IMR-90 (cell line): ENCODE measurements around the gene UFC1. TPM values are rescaled to one million over a fixed set of nuclear protein-coding genes. Genes with fewer than 3 reads are reported as not detected.

ENCODE experiments used
- ATAC-seq: fragments of 200-7000 bp; cut with Tn5 transposase; 2 replicates; pipeline ENCODE4 v1.9.1; 2020; ENCODE audit warnings: low read depth, mild to moderate bottlenecking, moderate library complexity
- BruUV-seq: library from RNA; stranded (reverse); fragments of 400-500 nt; replicated peaks from 2 replicates; lab custom pipeline; 2021; lab: Mats Ljungman, UMichigan
- CTCF ChIA-PET: fragments of 300-600 bp; formaldehyde crosslinking; extraction: SDS; loops from one replicate; lab custom pipeline; 2021; ENCODE audit warnings: antibody characterized with exemption; lab: Yijun Ruan, JAX
- POLR2A ChIA-PET: fragments of 300-600 bp; sonication (Branson Sonifier 250); formaldehyde crosslinking; loops from one replicate; lab custom pipeline; 2022; ENCODE audit warnings: antibody characterized with exemption; ENCODE audit not compliant: unreplicated experiment; lab: Charles Lee
- DNase-seq: peaks from one replicate; pipeline ENCODE4 v3.0.0; 2013
- H2AFZ ChIP-seq: replicated peaks from 2 replicates; pipeline ENCODE3; 2013; ENCODE audit warnings: low read length, mild to moderate bottlenecking; ENCODE audit not compliant: poor library complexity
- H2AK5ac ChIP-seq: 2 replicates; pipeline ENCODE4 v1.6.1; 2013; ENCODE audit warnings: low read depth, low read length, inconsistent platforms
- H2AK9ac ChIP-seq: replicated peaks from 2 replicates; pipeline ENCODE3; 2013; ENCODE audit warnings: mild to moderate bottlenecking, low read depth, low read length, moderate library complexity; ENCODE audit not compliant: poor library complexity
- H2BK120ac ChIP-seq: 2 replicates; pipeline ENCODE4 v1.6.1; 2013; ENCODE audit warnings: low read depth, low read length, inconsistent platforms
- H2BK15ac ChIP-seq: 3 replicates; pipeline ENCODE4 v1.6.1; 2013; ENCODE audit warnings: low read depth, low read length, inconsistent platforms
- H2BK20ac ChIP-seq: 2 replicates; pipeline ENCODE4 v1.6.1; 2013; ENCODE audit warnings: low read depth, mild to moderate bottlenecking, inconsistent platforms, low read length, moderate library complexity
- H2BK5ac ChIP-seq: 2 replicates; pipeline ENCODE4 v1.6.1; 2013; ENCODE audit warnings: mild to moderate bottlenecking, low read depth, low read length, inconsistent platforms; ENCODE audit not compliant: poor library complexity, severe bottlenecking
- H3K14ac ChIP-seq: replicated peaks from 2 replicates; pipeline ENCODE4 v1.6.1; 2013; ENCODE audit warnings: low read depth, low read length, inconsistent platforms
- H3K18ac ChIP-seq: 2 replicates; pipeline ENCODE4 v1.6.1; 2013; ENCODE audit warnings: low read depth, low read length, control low read depth
- H3K23ac ChIP-seq: 2 replicates; pipeline ENCODE4 v1.6.1; 2013; ENCODE audit warnings: low read depth, low read length, inconsistent platforms
- H3K27ac ChIP-seq: 2 replicates; pipeline ENCODE4 v1.5.1; 2013; ENCODE audit warnings: mild to moderate bottlenecking, control low read depth, low read length; ENCODE audit not compliant: insufficient read depth
- H3K27me3 ChIP-seq: 2 replicates; pipeline ENCODE4 v1.6.1; 2013; ENCODE audit warnings: low read length; ENCODE audit not compliant: control insufficient read depth, insufficient read depth
- H3K36me3 ChIP-seq: 2 replicates; pipeline ENCODE4 v1.6.1; 2013; ENCODE audit warnings: low read length, mixed read lengths; ENCODE audit not compliant: control insufficient read depth, insufficient read depth
- H3K4ac ChIP-seq: 2 replicates; pipeline ENCODE4 v1.6.1; 2013; ENCODE audit warnings: low read depth, low read length, inconsistent platforms
- H3K4me1 ChIP-seq: 2 replicates; pipeline ENCODE4 v1.6.1; 2013; ENCODE audit warnings: low read length, mixed read lengths; ENCODE audit not compliant: control insufficient read depth, insufficient read depth
- H3K4me2 ChIP-seq: 2 replicates; pipeline ENCODE4 v1.6.1; 2013; ENCODE audit warnings: low read depth, mild to moderate bottlenecking, control low read depth, low read length, moderate library complexity
- H3K4me3 ChIP-seq: 2 replicates; pipeline ENCODE4 v1.5.1; 2013; ENCODE audit warnings: low read depth, mild to moderate bottlenecking, control low read depth, low read length, moderate library complexity; ENCODE audit not compliant: insufficient read depth
- H3K56ac ChIP-seq: 2 replicates; pipeline ENCODE4 v1.6.1; 2013; ENCODE audit warnings: low read length, inconsistent platforms; ENCODE audit not compliant: insufficient read depth; ENCODE audit errors: extremely low read depth
- H3K79me1 ChIP-seq, 2 experiments: 2 replicates each; pipeline ENCODE4 v1.6.1; 2013; ENCODE audit warnings: low read length in 2 of 2, inconsistent platforms in 1 of 2, low read depth in 1 of 2
- H3K9ac ChIP-seq: 2 replicates; pipeline ENCODE4 v1.6.1; 2013; ENCODE audit warnings: low read depth, low read length, control low read depth
- H3K9me1 ChIP-seq: 2 replicates; pipeline ENCODE4 v1.6.1; 2013; ENCODE audit warnings: low read length, inconsistent platforms; ENCODE audit not compliant: insufficient read depth
- H3K9me3 ChIP-seq: 2 replicates; pipeline ENCODE4 v1.6.1; 2013; ENCODE audit warnings: low read length; ENCODE audit not compliant: control insufficient read depth, insufficient read depth
- H4K20me1 ChIP-seq: 2 replicates; pipeline ENCODE4 v1.6.1; 2013; ENCODE audit warnings: low read length, inconsistent platforms; ENCODE audit not compliant: insufficient read depth
- H4K5ac ChIP-seq: 2 replicates; pipeline ENCODE4 v1.6.1; 2013; ENCODE audit warnings: mild to moderate bottlenecking, low read depth, low read length, control low read depth
- H4K8ac ChIP-seq, 2 experiments: 2 replicates each; pipeline ENCODE4 v1.6.1; 2013; ENCODE audit warnings: low read depth in 2 of 2, low read length in 2 of 2, control low read depth in 1 of 2, inconsistent platforms in 1 of 2
- H4K91ac ChIP-seq: 2 replicates; pipeline ENCODE4 v1.6.1; 2013; ENCODE audit warnings: low read depth, low read length, inconsistent platforms; ENCODE audit not compliant: insufficient read depth
- BHLHE40 ChIP-seq: fragments of 150-350 bp; IDR thresholded peaks from 2 replicates; pipeline ENCODE4 v1.6.1; 2016; ENCODE audit warnings: mild to moderate bottlenecking, low read depth, low read length
- CEBPB ChIP-seq: IDR thresholded peaks from 2 replicates; pipeline ENCODE4 v1.6.1; 2012; ENCODE audit warnings: low read depth, low read length, improper control_type of control experiment
- CHD1 ChIP-seq: IDR thresholded peaks from 2 replicates; pipeline ENCODE4 v1.6.1; 2012; ENCODE audit warnings: low read depth, low read length, improper control_type of control experiment
- CTCF ChIP-seq: conservative IDR thresholded peaks from 2 replicates; pipeline ENCODE4 v1.5.1; 2012; ENCODE audit warnings: mild to moderate bottlenecking, low read depth, low read length, improper control_type of control experiment
- FOS ChIP-seq: fragments of 150-350 bp; IDR thresholded peaks from 2 replicates; pipeline ENCODE4 v1.6.1; 2016; ENCODE audit warnings: low read depth, low read length
- MAFK ChIP-seq: IDR thresholded peaks from 2 replicates; pipeline ENCODE4 v1.6.1; 2012; ENCODE audit warnings: low read depth, low read length, improper control_type of control experiment
- MXI1 ChIP-seq: IDR thresholded peaks from 2 replicates; pipeline ENCODE4 v1.6.1; 2012; ENCODE audit warnings: low read depth, mild to moderate bottlenecking, low read length, moderate library complexity, borderline replicate concordance
- NFE2L2 ChIP-seq: fragments of 150-350 bp; IDR thresholded peaks from 2 replicates; pipeline ENCODE4 v1.6.1; 2016; ENCODE audit warnings: low read depth, mild to moderate bottlenecking, low read length
- POLR2A ChIP-seq: IDR thresholded peaks from 2 replicates; pipeline ENCODE4 v1.6.1; 2012; ENCODE audit warnings: mild to moderate bottlenecking, low read depth, low read length
- RAD21 ChIP-seq: IDR thresholded peaks from 2 replicates; pipeline ENCODE4 v1.6.1; 2012; ENCODE audit warnings: low read length, improper control_type of control experiment
- RCOR1 ChIP-seq: IDR thresholded peaks from 2 replicates; pipeline ENCODE4 v1.6.1; 2012; ENCODE audit warnings: mild to moderate bottlenecking, low read length, improper control_type of control experiment; ENCODE audit not compliant: insufficient replicate concordance
- RFX5 ChIP-seq: IDR thresholded peaks from 2 replicates; pipeline ENCODE4 v1.8.0; 2012; ENCODE audit warnings: low read depth, mild to moderate bottlenecking, low read length, moderate library complexity
- WGBS, 2 experiments: methylation state at CpG; one replicate each; pipeline versions ENCODE4 v1.1.5 to v1.1.7; 2013; ENCODE audit warnings: missing lambda C conversion rate in 2 of 2; ENCODE audit not compliant: insufficient read length in 1 of 2; ENCODE audit errors: extremely low coverage in 2 of 2; 5-methylcytosine and 5-hydroxymethylcytosine counted together
- dilution Hi-C: fragments of 300-500 bp; cut with HindIII; formaldehyde crosslinking; loops from one replicate; pipeline ENCODE4 v1.14.3; 2018; ENCODE audit warnings: low sequenced_read_pairs; ENCODE audit not compliant: unreplicated experiment
- in situ Hi-C: fragments of 300-500 bp; cut with MboI; formaldehyde crosslinking; loops from 3 replicates; pipeline ENCODE4 v1.14.3; 2019; ENCODE audit warnings: low sequenced_read_pairs, inconsistent platforms, mixed read lengths
- intact Hi-C: fragments of 100-400 bp; cut with micrococcal nuclease; formaldehyde crosslinking; loops from 2 replicates; pipeline ENCODE4 v1.10.0; 2022
- polyA plus RNA-seq, 3 experiments: library from polyadenylated mRNA; depleted of rRNA; stranded (reverse); fragments of >200 nt; gene quantifications; 2 replicates each; pipeline ENCODE4 v1.2.3, GENCODE V29; 2012; ENCODE audit warnings: low replicate concordance in 1 of 3
- total RNA-seq: library from RNA; depleted of rRNA; stranded (reverse); fragments of >200 nt; gene quantifications from 2 replicates; pipeline ENCODE4 v1.2.3, GENCODE V29; 2012

UFC1 gene
- total and polyA plus RNA-seq, 2 of the 4 experiments (the other 2 are of a cell fraction): 134 to 140 TPM

- Histone ChIP-seq H2BK20ac (no peak overlapping the region), H2BK15ac (no peak overlapping the region), H2BK120ac (no peak overlapping the region), H2BK5ac (no peak overlapping the region), H3K9ac (no peak overlapping the region), H3K27ac (no peak overlapping the region), H4K5ac (no peak overlapping the region), H3K79me1 (peaks cover 14 to 43% of the 10 kb centered on the region in 2 experiments), H3K4me2 (peak overlapping the region; percentile 96; the same call in 1 of the 2 replicates), H4K8ac (no peak overlapping the region), H3K36me3 (peaks cover 33% of the 10 kb centered on the region), H2AFZ (no peak overlapping the region), H3K4me1 (peaks cover 17% of the 10 kb centered on the region), H3K9me1 (peaks cover 11% of the 10 kb centered on the region), H4K20me1 (peaks cover 13% of the 10 kb centered on the region; the same call in 1 of the 2 replicates), H2AK9ac (no peak overlapping the region), H3K18ac (no peak overlapping the region), H3K14ac (no peak overlapping the region), H3K9me3 (no peaks in the 10 kb centered on the region), H3K27me3 (no peaks in the 10 kb centered on the region), H3K4me3 (no peak overlapping the region), H4K91ac (no peak overlapping the region), H2AK5ac (no peak overlapping the region), H3K4ac (no peak overlapping the region), H3K56ac (no peak overlapping the region), H3K23ac (no peak overlapping the region)
- ChIA-PET POLR2A (no interaction called here), CTCF (interaction anchor here (1.9 kb wide), 1 partner anchor 10 kb away, joined by 5 read pairs; the partner anchor contains the start of gene PPOX)
- in situ Hi-C loops: no loop called here
- TF ChIP-seq FOS: no peak
- TF ChIP-seq RCOR1: no peak
- no peak for TF ChIP-seq CEBPB
- no peak for TF ChIP-seq RAD21
- no peak for TF ChIP-seq RFX5
- TF ChIP-seq MXI1: no peak
- TF ChIP-seq POLR2A: no peak
- no peak for TF ChIP-seq BHLHE40
- TF ChIP-seq MAFK: no peak
- no peak for TF ChIP-seq CTCF
- no peak for TF ChIP-seq NFE2L2
- no peak for TF ChIP-seq CHD1
- intact Hi-C loops: no loop called here
- ATAC-seq (no peak), DNase-seq (no peak)
- BruUV-seq: no TSS peak
- dilution Hi-C loops: no loop called here
- WGBS, 2 experiments: 92% methylated on average over 6 of the region's 10 CpGs; no CpG with 5 or more reads in 1 of the 2 experiments
Observed at GRCh38 chr1:161175771-161176453, 22.1 kb downstream of the UFC1 start.
